Mucosa of rectum (tissue), 2 donors: Measurements from ENCODE around the gene NPHS2.
A peak's percentile ranks its signal among the peaks of the same experiment; 100 is the strongest.

Source experiments
- H3K27ac ChIP-seq, 2 donors: one replicate each; pipeline ENCODE4 v1.7.0; 2013; ENCODE audit warnings: inconsistent platforms in 2 of 2, low read depth in 2 of 2, low read length in 2 of 2
- H3K27me3 ChIP-seq, 2 donors: one replicate each; pipeline ENCODE4 v1.7.0; 2013; ENCODE audit warnings: low read length in 2 of 2; ENCODE audit not compliant: control insufficient read depth in 2 of 2, insufficient read depth in 2 of 2
- H3K36me3 ChIP-seq, 2 donors: one replicate each; pipeline ENCODE4 v1.7.0; 2013; ENCODE audit warnings: low read length in 2 of 2; ENCODE audit not compliant: control insufficient read depth in 2 of 2, insufficient read depth in 2 of 2
- H3K4me1 ChIP-seq, 2 donors: one replicate each; pipeline ENCODE4 v1.7.0; 2013; ENCODE audit warnings: low read length in 2 of 2, mild to moderate bottlenecking in 1 of 2; ENCODE audit not compliant: control insufficient read depth in 2 of 2, insufficient read depth in 2 of 2
- H3K4me3 ChIP-seq, 2 donors: one replicate each; pipeline ENCODE4 v1.7.0; 2013; ENCODE audit warnings: low read length in 2 of 2
- H3K9ac ChIP-seq, 2 donors: one replicate each; pipeline ENCODE4 v1.7.0; 2013; ENCODE audit warnings: low read length in 2 of 2, low read depth in 1 of 2, mild to moderate bottlenecking in 1 of 2
- H3K9me3 ChIP-seq, 2 donors: one replicate each; pipeline ENCODE4 v1.7.0; 2013; ENCODE audit warnings: low read length in 2 of 2; ENCODE audit not compliant: control insufficient read depth in 2 of 2
- donor health status: healthy.
- donor health status: Normal muscosa, but diverticular disease.

The NPHS2 gene

GRCh38 chr1:179575497-179576314 is at the start of gene NPHS2:
Gene NPHS2 (minus strand): TSS chr1:179575948. CDS start chr1:179575864, 84 bp downstream.
- H3K9me3 ChIP-seq: no peaks in the 10 kb centered on the region
- H3K36me3 ChIP-seq: no peaks in the 10 kb centered on the region
- no peak within 1 kb of the TSS for H3K4me3 ChIP-seq
- H3K4me1 ChIP-seq: no peaks in the 10 kb centered on the region
- no peak within 1 kb of the TSS for H3K9ac ChIP-seq
- H3K27ac ChIP-seq: no peak within 1 kb of the TSS
- H3K27me3 ChIP-seq: peaks cover 12 to 19% of the 10 kb centered on the region in 2 donors

- Histone ChIP-seq H3K4me3 (no peak overlapping the region), H3K36me3 (no peaks in the 10 kb centered on the region), H3K27ac (no peak overlapping the region), H3K4me1 (no peaks in the 10 kb centered on the region), H3K9me3 (no peaks in the 10 kb centered on the region), H3K27me3 (no peaks in the 10 kb centered on the region), H3K9ac (no peak overlapping the region)
Observed at GRCh38 chr1:179612361-179612760, 36.6 kb upstream of the NPHS2 start.

GRCh38 chr1:179601093-179601492 is 25.3 kb upstream of the NPHS2 start:
- Histone ChIP-seq H3K9ac (no peak overlapping the region), H3K36me3 (no peaks in the 10 kb centered on the region), H3K4me3 (no peak overlapping the region), H3K4me1 (no peaks in the 10 kb centered on the region), H3K27ac (no peak overlapping the region), H3K27me3 (no peaks in the 10 kb centered on the region), H3K9me3 (no peaks in the 10 kb centered on the region)

GRCh38 chr1:179599623-179600249 is 24.0 kb upstream of the NPHS2 start:
- H3K36me3 ChIP-seq: no peaks in the 10 kb centered on the region
- H3K4me3 ChIP-seq: no peak overlapping the region
- no peak overlapping the region for H3K27ac ChIP-seq
- no peak overlapping the region for H3K9ac ChIP-seq
- no peaks in the 10 kb centered on the region for H3K27me3 ChIP-seq
- H3K9me3 ChIP-seq: no peaks in the 10 kb centered on the region
- no peaks in the 10 kb centered on the region for H3K4me1 ChIP-seq

- H3K9me3 ChIP-seq: no peaks in the 10 kb centered on the region
- no peak overlapping the region for H3K27ac ChIP-seq
- H3K36me3 ChIP-seq: no peaks in the 10 kb centered on the region
- H3K4me3 ChIP-seq: no peak overlapping the region
- H3K4me1 ChIP-seq: no peaks in the 10 kb centered on the region
- H3K9ac ChIP-seq: no peak overlapping the region
- H3K27me3 ChIP-seq: no peaks in the 10 kb centered on the region
Observed at GRCh38 chr1:179598631-179599030, 22.9 kb upstream of the NPHS2 start.

- no peaks in the 10 kb centered on the region for H3K9me3 ChIP-seq
- peak within 1 kb of the TSS in 1 of 2 donors; percentile 54 for H3K9ac ChIP-seq
- peak within 1 kb of the TSS; percentile 13 to 58 for H3K4me3 ChIP-seq
- H3K36me3 ChIP-seq: no peaks in the 10 kb centered on the region
- peak within 1 kb of the TSS in 1 of 2 donors; percentile 42 for H3K27ac ChIP-seq
- H3K27me3 ChIP-seq: peaks cover 0 to 5% of the 10 kb centered on the region in 2 donors
- H3K4me1 ChIP-seq: peaks cover 0 to 2% of the 10 kb centered on the region in 2 donors
Observed at GRCh38 chr1:179591592-179592580, 16.1 kb upstream of the NPHS2 start, which contains the start of gene TDRD5. Gene TDRD5 (plus strand): TSS chr1:179591832. CDS start chr1:179592616, 784 bp downstream.

- Histone ChIP-seq H3K9ac (peak overlapping the region in 1 of 2 donors; percentile 54), H3K4me1 (peaks cover 0 to 2% of the 10 kb centered on the region in 2 donors), H3K36me3 (no peaks in the 10 kb centered on the region), H3K27ac (no peak overlapping the region), H3K4me3 (peak overlapping the region in 1 of 2 donors; percentile 58), H3K27me3 (peaks cover 0 to 5% of the 10 kb centered on the region in 2 donors), H3K9me3 (no peaks in the 10 kb centered on the region)
Observed at GRCh38 chr1:179591253-179591591, 15.5 kb upstream of the NPHS2 start.

GRCh38 chr1:179590671-179591070 is 14.9 kb upstream of the NPHS2 start:
- H3K4me3 ChIP-seq: no peak overlapping the region
- H3K9ac ChIP-seq: no peak overlapping the region
- no peaks in the 10 kb centered on the region for H3K36me3 ChIP-seq
- H3K9me3 ChIP-seq: no peaks in the 10 kb centered on the region
- H3K27me3 ChIP-seq: peaks cover 0 to 5% of the 10 kb centered on the region in 2 donors
- H3K4me1 ChIP-seq: peaks cover 0 to 5% of the 10 kb centered on the region in 2 donors
- no peak overlapping the region for H3K27ac ChIP-seq

- no peak overlapping the region for H3K4me3 ChIP-seq
- no peaks in the 10 kb centered on the region for H3K9me3 ChIP-seq
- peaks cover 0 to 5% of the 10 kb centered on the region in 2 donors for H3K27me3 ChIP-seq
- peaks cover 0 to 5% of the 10 kb centered on the region in 2 donors for H3K4me1 ChIP-seq
- H3K27ac ChIP-seq: no peak overlapping the region
- H3K9ac ChIP-seq: no peak overlapping the region
- no peaks in the 10 kb centered on the region for H3K36me3 ChIP-seq
Observed at GRCh38 chr1:179589509-179589908, 13.8 kb upstream of the NPHS2 start.
